HepG2 (cell line): Measurements from ENCODE around the gene VEGFC. TPM values are rescaled to one million over a fixed set of nuclear protein-coding genes. Genes with fewer than 3 reads are reported as not detected.

Source experiments
- ATAC-seq: fragments of 200-7000 bp; cut with Tn5 transposase; 3 replicates; pipeline ENCODE4 v1.9.1; 2020; ENCODE audit warnings: mild to moderate bottlenecking, moderate library complexity
- BruUV-seq: library from RNA; stranded (reverse); fragments of 400-500 nt; replicated peaks from 2 replicates; lab custom pipeline; 2021; lab: Mats Ljungman, UMichigan
- CTCF ChIA-PET: fragments of 300-600 bp; formaldehyde crosslinking; extraction: SDS; loops from one replicate; lab custom pipeline; 2021; ENCODE audit warnings: low total read pairs, inconsistent platforms, low intra/inter-chr PET ratio; lab: Yijun Ruan, JAX
- POLR2A ChIA-PET: fragments of 350-600 bp; sonication (Branson Sonifier 250); formaldehyde crosslinking; loops from one replicate; lab custom pipeline; 2020; ENCODE audit warnings: antibody characterized with exemption, inconsistent platforms; lab: Yijun Ruan, JAX
- DNase-seq: peaks from one replicate; pipeline ENCODE4 v3.0.0-alpha.2; 2015; ENCODE audit warnings: low spot score
- FAIRE-seq: peaks from 3 replicates; lab custom pipeline; 2011; peaks lifted over from hg19 to GRCh38; lab: Jason Lieb, UNC
- H2AFZ ChIP-seq: one replicate; pipeline ENCODE4 v1.6.1; 2011; ENCODE audit warnings: low read length, inconsistent platforms
- H3K27ac ChIP-seq: fragments of 300-600 bp; 3 replicates; pipeline ENCODE4 v1.8.0; 2011; ENCODE audit warnings: mixed run types, mild to moderate bottlenecking, mixed read lengths, low read length, inconsistent platforms; ENCODE audit not compliant: insufficient read depth; ENCODE audit errors: extremely low read length
- H3K27me3 ChIP-seq, 2 experiments: fragments of 200-600 bp in 1 of 2; 2 replicates in 1 of 2; 3 replicates in 1 of 2; pipeline versions ENCODE4 v1.6.0 to v1.8.0; 2011; ENCODE audit warnings: low read length in 2 of 2, mild to moderate bottlenecking in 2 of 2, moderate library complexity in 2 of 2, inconsistent platforms in 1 of 2; ENCODE audit not compliant: insufficient read depth in 2 of 2, control insufficient read depth in 1 of 2
- H3K36me3 ChIP-seq, 2 experiments: fragments of 200-600 bp in 1 of 2; replicated peaks in 1 of 2; 2 replicates in 1 of 2; 3 replicates in 1 of 2; pipeline versions ENCODE4 v1.5.1 to v1.8.0; 2011; ENCODE audit warnings: low read length in 2 of 2, inconsistent platforms in 1 of 2; ENCODE audit not compliant: insufficient read depth in 2 of 2, control insufficient read depth in 1 of 2
- H3K4me1 ChIP-seq: 2 replicates; pipeline ENCODE4 v1.5.1; 2012; ENCODE audit warnings: low read length, inconsistent platforms; ENCODE audit not compliant: insufficient read depth
- H3K4me2 ChIP-seq: 2 replicates; pipeline ENCODE4 v1.6.0; 2011; ENCODE audit warnings: low read depth, low read length, inconsistent platforms
- H3K4me3 ChIP-seq, 3 experiments: fragments of 200-600 bp in 1 of 3; sonication (generic), shearing (Covaris generic) in 1 of 3; replicated peaks in 1 of 3; 2 replicates each; pipeline ENCODE4 v1.5.1; 2011 to 2016; ENCODE audit warnings: low read length in 3 of 3, inconsistent platforms in 2 of 3, low read depth in 2 of 3, mild to moderate bottlenecking in 2 of 3, control low read depth in 1 of 3, mixed read lengths in 1 of 3; ENCODE audit not compliant: insufficient read depth in 1 of 3
- H3K79me2 ChIP-seq: one replicate; pipeline ENCODE4 v1.6.1; 2011; ENCODE audit warnings: low read length, inconsistent platforms; ENCODE audit not compliant: insufficient read depth
- H3K9ac ChIP-seq: 2 replicates; pipeline ENCODE4 v1.6.0; 2011; ENCODE audit warnings: mild to moderate bottlenecking, low read depth, low read length, inconsistent platforms; ENCODE audit not compliant: insufficient read depth
- H3K9me3 ChIP-seq: 2 replicates; pipeline ENCODE4 v1.5.1; 2012; ENCODE audit warnings: mild to moderate bottlenecking, low read length
- H4K20me1 ChIP-seq: 2 replicates; pipeline ENCODE4 v1.6.0; 2011; ENCODE audit warnings: inconsistent platforms, mild to moderate bottlenecking, low read length, moderate library complexity; ENCODE audit not compliant: insufficient read depth
- HCFC1 ChIP-seq: fragments of 150-350 bp; IDR thresholded peaks from 2 replicates; pipeline ENCODE4 v1.6.1; 2014; ENCODE audit warnings: low read depth, low read length
- RCOR2 ChIP-seq: IDR thresholded peaks from 2 replicates; pipeline ENCODE4 v1.6.1; 2016; ENCODE audit warnings: missing biosample characterization, missing genetic modification reagents
- TGIF2 ChIP-seq: IDR thresholded peaks from 2 replicates; pipeline ENCODE4 v1.6.1; 2016; ENCODE audit warnings: control low read depth, missing compliant biosample characterization
- ZBTB10 ChIP-seq: sonication (generic); formaldehyde crosslinking; IDR thresholded peaks from 2 replicates; pipeline ENCODE4 v1.4.0; 2020; ENCODE audit warnings: missing genetic modification reagents, borderline replicate concordance
- ZNF17 ChIP-seq: sonication (generic); formaldehyde crosslinking; IDR thresholded peaks from 2 replicates; pipeline ENCODE4 v1.5.0; 2020; ENCODE audit warnings: mild to moderate bottlenecking, missing genetic modification reagents
- ZXDC ChIP-seq: sonication (generic); formaldehyde crosslinking; IDR thresholded peaks from 2 replicates; pipeline ENCODE4 v1.5.0; 2020; ENCODE audit warnings: mild to moderate bottlenecking, missing genetic modification reagents
- WGBS: methylation state at CpG from one replicate; pipeline ENCODE4 v1.1.6; 2017; ENCODE audit warnings: low lambda C conversion rate; 5-methylcytosine and 5-hydroxymethylcytosine counted together
- in situ Hi-C: cut with HindIII; loops from 2 replicates; pipeline ENCODE4 v1.10.0; 2017; ENCODE audit warnings: low pct_unique_long_range_greater_than_20kb; ENCODE audit not compliant: extremely low pct_ligation_motif_present
- intact Hi-C: fragments of 100-400 bp; cut with micrococcal nuclease; formaldehyde crosslinking; loops from one replicate; pipeline ENCODE4 v1.10.0; 2022; ENCODE audit not compliant: unreplicated experiment
- polyA plus RNA-seq, 8 experiments: library from polyadenylated mRNA; depleted of rRNA in 3 of 8; stranded (reverse) in 7 of 8; unstranded in 1 of 8; fragments of >200 nt; fragmentation: Illumina TruSeq in 4 of 8; extraction: Trizol in 4 of 8; gene quantifications; 2 replicates each; pipeline versions ENCODE4 v1.2.1 to v1.2.3, GENCODE V29; 2011 to 2016; ENCODE audit warnings: low read depth in 4 of 8, missing spikeins in 1 of 8, mixed read lengths in 1 of 8; ENCODE audit not compliant: insufficient read depth in 1 of 8
- total RNA-seq, 5 experiments: library from RNA; depleted of rRNA; stranded (reverse); fragments of >200 nt; fragmentation: Illumina TruSeq; extraction: Trizol; gene quantifications; 2 replicates each; pipeline ENCODE4 v1.2.3, GENCODE V29; 2016; ENCODE audit warnings: low read depth in 1 of 5
- TF ChIP-seq, protein P1 (sequence below): sonication (generic); formaldehyde crosslinking; IDR thresholded peaks from 2 replicates; pipeline ENCODE4 v1.4.0; 2020; ENCODE audit warnings: missing genetic modification reagents; ENCODE audit errors: not compliant biosample characterization

The VEGFC gene
- total and polyA plus RNA-seq, 2 of the 13 experiments (the other 11 are each of a cell fraction or from before 2014, with no cell fraction given): not detected

DNA sequence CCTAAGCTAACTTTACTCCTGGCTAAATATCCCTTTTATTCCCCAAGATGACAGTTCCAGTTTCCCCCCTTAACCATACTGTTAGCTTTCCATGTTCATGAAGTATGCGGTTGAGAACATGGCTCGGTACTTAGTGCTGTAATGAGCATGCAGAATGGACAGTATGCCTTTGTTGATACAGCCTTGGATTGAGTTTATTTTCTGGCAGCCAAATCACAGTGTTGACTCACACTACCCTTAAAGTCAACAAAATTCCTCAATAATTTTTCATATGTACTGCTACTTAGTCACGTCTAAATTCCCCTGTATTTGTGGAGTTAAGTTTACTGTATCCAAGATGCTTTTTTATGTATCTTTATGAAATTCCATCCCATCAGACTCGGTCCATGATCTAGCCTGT is 1.4 kb upstream of the VEGFC start (continued):
- TF ChIP-seq HCFC1 (no peak), TGIF2 (CRISPR knock-in tag) (no peak)
- TF ChIP-seq, all 625 proteins: peak for 0

DNA sequence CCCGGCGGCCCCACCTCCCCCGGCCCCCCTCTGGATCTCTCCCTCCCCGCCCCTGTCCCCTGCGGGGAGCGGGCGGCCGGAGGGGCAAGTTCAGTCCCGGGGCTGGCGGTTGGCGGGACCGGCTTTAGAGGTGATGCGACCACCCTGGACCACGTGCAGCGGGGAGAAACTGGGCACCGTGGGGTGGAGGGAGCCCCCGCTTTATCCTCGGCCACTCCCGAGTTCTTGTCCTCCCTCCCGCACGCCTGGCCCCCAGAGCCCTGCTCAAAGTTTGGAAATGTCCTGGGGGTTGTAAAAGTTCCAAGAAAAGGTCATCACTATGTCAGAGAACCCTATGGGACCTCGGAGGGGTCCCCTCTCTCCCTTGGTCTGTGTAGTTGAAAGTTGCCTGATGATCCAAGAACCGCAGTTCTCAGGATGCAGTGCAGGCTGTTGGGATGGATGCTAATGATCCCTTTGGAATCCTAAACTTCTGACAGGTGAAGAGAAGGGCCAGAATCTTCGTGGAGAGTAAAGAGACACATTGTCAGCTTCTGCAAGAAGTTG is 411 bp upstream of the VEGFC start:
- Histone ChIP-seq H3K4me1 (peaks cover 6% of the 10 kb centered on the region; the same call in 1 of the 2 replicates), H3K9me3 (no peaks in the 10 kb centered on the region), H3K4me3 (no peak overlapping the region; a peak in 1 of 6 replicates), H3K9ac (no peak overlapping the region), H3K27me3 (peaks cover 3 to 20% of the 10 kb centered on the region in 2 experiments), H3K27ac (no peak overlapping the region), H2AFZ (no peak overlapping the region), H3K36me3 (no peaks in the 10 kb centered on the region), H4K20me1 (no peaks in the 10 kb centered on the region), H3K4me2 (no peak overlapping the region), H3K79me2 (no peaks in the 10 kb centered on the region)
- no TSS peak for BruUV-seq
- ChIA-PET CTCF (no interaction called here), POLR2A (no interaction called here)
- no peak for FAIRE-seq
- 0% methylated on average over 3 of the region's 24 CpGs for WGBS
- in situ Hi-C loops (no loop called here), intact Hi-C loops (loop anchor here (5.0 kb wide), 1 partner anchor 416 kb away; no protein-coding TSS in a partner anchor)
- ATAC-seq: no peak
- no peak for DNase-seq
- TF ChIP-seq, protein P1, sequence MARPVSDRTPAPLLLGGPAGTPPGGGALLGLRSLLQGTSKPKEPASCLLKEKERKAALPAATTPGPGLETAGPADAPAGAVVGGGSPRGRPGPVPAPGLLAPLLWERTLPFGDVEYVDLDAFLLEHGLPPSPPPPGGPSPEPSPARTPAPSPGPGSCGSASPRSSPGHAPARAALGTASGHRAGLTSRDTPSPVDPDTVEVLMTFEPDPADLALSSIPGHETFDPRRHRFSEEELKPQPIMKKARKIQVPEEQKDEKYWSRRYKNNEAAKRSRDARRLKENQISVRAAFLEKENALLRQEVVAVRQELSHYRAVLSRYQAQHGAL: no peak
- no peak for TF ChIP-seq ZNF17 (CRISPR knock-in tag)
- no peak for TF ChIP-seq RCOR2 (CRISPR knock-in tag)
- no peak for TF ChIP-seq ZBTB10 (CRISPR knock-in tag)
- no peak for TF ChIP-seq ZXDC
